ENCODE data around the gene NCKAP5.

The NCKAP5 gene

GRCh38 chr2:133380991-133381390, 187.3 kb downstream of the NCKAP5 start:
- no peak for DNase-seq (ENCODE audit: extremely low spot score)
- TF ChIP-seq, protein P1, sequence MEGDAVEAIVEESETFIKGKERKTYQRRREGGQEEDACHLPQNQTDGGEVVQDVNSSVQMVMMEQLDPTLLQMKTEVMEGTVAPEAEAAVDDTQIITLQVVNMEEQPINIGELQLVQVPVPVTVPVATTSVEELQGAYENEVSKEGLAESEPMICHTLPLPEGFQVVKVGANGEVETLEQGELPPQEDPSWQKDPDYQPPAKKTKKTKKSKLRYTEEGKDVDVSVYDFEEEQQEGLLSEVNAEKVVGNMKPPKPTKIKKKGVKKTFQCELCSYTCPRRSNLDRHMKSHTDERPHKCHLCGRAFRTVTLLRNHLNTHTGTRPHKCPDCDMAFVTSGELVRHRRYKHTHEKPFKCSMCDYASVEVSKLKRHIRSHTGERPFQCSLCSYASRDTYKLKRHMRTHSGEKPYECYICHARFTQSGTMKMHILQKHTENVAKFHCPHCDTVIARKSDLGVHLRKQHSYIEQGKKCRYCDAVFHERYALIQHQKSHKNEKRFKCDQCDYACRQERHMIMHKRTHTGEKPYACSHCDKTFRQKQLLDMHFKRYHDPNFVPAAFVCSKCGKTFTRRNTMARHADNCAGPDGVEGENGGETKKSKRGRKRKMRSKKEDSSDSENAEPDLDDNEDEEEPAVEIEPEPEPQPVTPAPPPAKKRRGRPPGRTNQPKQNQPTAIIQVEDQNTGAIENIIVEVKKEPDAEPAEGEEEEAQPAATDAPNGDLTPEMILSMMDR (IDR thresholded peaks at IDR 0.05; ENCODE audit: control extremely low read depth, extremely low read depth, low read depth, missing control alignments), result no peak
- ChIA-PET CTCF (no interaction called here), POLR2A (no interaction called here)

- ChIA-PET POLR2A (no interaction called here), CTCF (interaction anchor here (1.5 to 1.7 kb wide), 3 partner anchors 18 to 401 kb away, joined by 3 read pairs; no protein-coding TSS in a partner anchor)
- no peak for DNase-seq (ENCODE audit: extremely low spot score)
- TF ChIP-seq, protein P1 (IDR thresholded peaks at IDR 0.05; ENCODE audit: control extremely low read depth, extremely low read depth, low read depth, missing control alignments), result no peak
These were observed 189.2 kb downstream of the NCKAP5 start for GRCh38 chr2:133378928-133379549.

DNA sequence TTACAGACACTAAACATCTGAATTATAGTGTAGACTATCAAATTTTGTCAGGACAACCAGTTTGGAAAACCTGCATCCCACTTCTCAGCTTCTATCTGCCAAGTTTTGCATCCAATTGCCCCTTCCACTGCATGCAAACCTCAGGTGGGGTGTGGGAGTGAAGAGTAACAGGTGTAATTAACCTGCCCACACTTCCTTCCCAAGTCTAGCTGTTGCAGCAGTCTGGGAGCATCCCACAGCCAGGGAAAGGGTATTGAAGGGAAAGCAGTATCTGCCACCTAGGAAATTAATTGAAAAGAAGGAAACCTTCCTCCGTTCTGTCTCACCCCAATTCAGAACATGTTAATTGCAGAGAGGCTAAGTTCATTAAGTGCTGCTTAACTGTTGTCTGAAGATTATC, 189.9 kb downstream of the NCKAP5 start:
- TF ChIP-seq, protein P1 (IDR thresholded peaks at IDR 0.05; ENCODE audit: control extremely low read depth, extremely low read depth, low read depth, missing control alignments), result no peak
- DNase-seq (ENCODE audit: extremely low spot score), result no peak
- CTCF ChIA-PET, result interaction anchor here (1.5 to 1.7 kb wide), 2 partner anchors 17 to 402 kb away, joined by 3 read pairs; no protein-coding TSS in a partner anchor
- POLR2A ChIA-PET, result no interaction called here

- POLR2A ChIA-PET, result no interaction called here
- TF ChIP-seq, protein P1 (IDR thresholded peaks at IDR 0.05; ENCODE audit: control extremely low read depth, extremely low read depth, low read depth, missing control alignments), result no peak
- CTCF ChIA-PET, result interaction anchor here (1.2 to 1.5 kb wide), 2 partner anchors 23 to 402 kb away, joined by 3 read pairs; no protein-coding TSS in a partner anchor
- no peak for DNase-seq (ENCODE audit: extremely low spot score)
These were observed 190.7 kb downstream of the NCKAP5 start for GRCh38 chr2:133377599-133377998.

DNA sequence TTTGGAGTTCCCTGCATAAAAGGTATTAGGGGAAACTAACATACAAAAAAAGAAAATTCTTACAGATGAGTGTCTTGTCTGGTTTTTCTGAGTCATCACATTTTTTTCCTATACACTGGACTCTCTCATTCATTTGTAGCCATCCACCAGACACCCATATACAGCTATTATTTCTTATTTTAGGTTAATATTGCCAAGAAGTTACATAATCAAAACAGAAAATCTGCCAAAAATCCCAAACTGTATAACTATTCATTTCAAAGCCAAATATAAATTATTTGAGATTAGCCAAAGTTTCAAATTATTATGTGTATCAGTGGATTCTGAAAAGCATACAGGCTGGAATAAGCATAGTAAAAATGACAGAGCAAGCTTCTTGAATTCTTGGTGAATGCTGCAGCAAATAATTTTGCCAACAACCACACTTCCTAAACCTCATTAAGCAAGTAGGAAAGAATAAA, 191.2 kb downstream of the NCKAP5 start:
- TF ChIP-seq, protein P1 (IDR thresholded peaks at IDR 0.05; ENCODE audit: control extremely low read depth, extremely low read depth, low read depth, missing control alignments), result no peak
- ChIA-PET POLR2A (no interaction called here), CTCF (interaction anchor here (1.2 kb wide), 1 partner anchor 22 kb away, joined by 3 read pairs; no protein-coding TSS in a partner anchor)
- DNase-seq (ENCODE audit: extremely low spot score), result no peak

DNA sequence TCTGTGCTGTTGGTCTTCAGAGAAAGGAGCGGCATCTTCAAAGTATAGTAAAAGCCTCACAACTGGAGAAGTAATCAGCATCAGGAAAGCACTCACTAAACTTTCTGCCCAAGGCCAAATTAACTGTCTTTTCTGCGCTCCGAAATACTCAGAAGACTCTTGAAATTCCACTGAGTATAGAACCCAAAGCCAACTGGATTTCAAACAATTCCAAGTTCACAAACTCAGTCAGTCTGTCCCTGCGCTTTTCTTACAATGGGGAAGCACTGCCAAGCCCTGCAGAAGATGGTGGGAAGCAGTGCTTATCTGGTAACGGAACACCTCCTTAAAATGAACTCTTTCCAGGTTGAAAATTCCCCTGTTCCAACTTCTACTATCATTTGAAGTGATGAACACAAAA, 193.5 kb downstream of the NCKAP5 start:
- DNase-seq (ENCODE audit: extremely low spot score), result no peak
- POLR2A ChIA-PET, result no interaction called here
- TF ChIP-seq, protein P1 (IDR thresholded peaks at IDR 0.05; ENCODE audit: control extremely low read depth, extremely low read depth, low read depth, missing control alignments), result no peak
- CTCF ChIA-PET, result no interaction called here
